ENCODE results near the gene CCR4. TPM values are rescaled to one million over a fixed set of nuclear protein-coding genes. Genes with fewer than 3 reads are reported as not detected.
A peak's percentile ranks its signal among the peaks of the same experiment; 100 is the strongest.
"Not testable (repeated sequence)": the region's sequence is repeated elsewhere in the genome, so short reads cannot be mapped to it uniquely, and the experiment has no call there.

The CCR4 gene
- total RNA-seq, 1 experiment from 2014 or later: not detected

GRCh38 chr3:32945136-32945535 is 6.3 kb upstream of the CCR4 start:
- no peaks in the 10 kb centered on the region for H3K9me3 ChIP-seq (replicated peaks)
- no peaks in the 10 kb centered on the region for H3K27me3 ChIP-seq
- no peaks in the 10 kb centered on the region for H3K36me3 ChIP-seq
- no peak overlapping the region for H3K4me3 ChIP-seq
- no peak overlapping the region for H3K27ac ChIP-seq
- H3K4me1 ChIP-seq: no peaks in the 10 kb centered on the region
- no peak for DNase-seq

GRCh38 chr3:32945598-32945997 is 5.8 kb upstream of the CCR4 start:
- not testable (repeated sequence) for DNase-seq; H3K4me1 ChIP-seq; H3K36me3 ChIP-seq; H3K27me3 ChIP-seq; H3K4me3 ChIP-seq; H3K9me3 ChIP-seq (replicated peaks); H3K27ac ChIP-seq

GRCh38 chr3:32946973-32947788 is 4.3 kb upstream of the CCR4 start:
- Histone ChIP-seq H3K9me3 (replicated peaks) (no peaks in the 10 kb centered on the region), H3K36me3 (no peaks in the 10 kb centered on the region), H3K4me1 (no peaks in the 10 kb centered on the region), H3K4me3 (no peak overlapping the region), H3K27me3 (no peaks in the 10 kb centered on the region), H3K27ac (no peak overlapping the region)
- DNase-seq: no peak

GRCh38 chr3:32947789-32948238 is 3.6 kb upstream of the CCR4 start:
- peak; percentile 78 to 90 for DNase-seq

GRCh38 chr3:32948625-32949445 is 2.6 kb upstream of the CCR4 start:
- DNase-seq: no peak
- H3K27me3 ChIP-seq: no peaks in the 10 kb centered on the region
- H3K27ac ChIP-seq: no peak overlapping the region
- H3K4me3 ChIP-seq: no peak overlapping the region
- H3K4me1 ChIP-seq: no peaks in the 10 kb centered on the region
- no peaks in the 10 kb centered on the region for H3K36me3 ChIP-seq
- H3K9me3 ChIP-seq (replicated peaks): no peaks in the 10 kb centered on the region

More at GRCh38 chr3:32947789-32948238, 3.6 kb upstream of the CCR4 start:
- Histone ChIP-seq H3K9me3 (replicated peaks) (no peaks in the 10 kb centered on the region), H3K27me3 (no peaks in the 10 kb centered on the region), H3K36me3 (no peaks in the 10 kb centered on the region), H3K27ac (no peak overlapping the region), H3K4me3 (no peak overlapping the region), H3K4me1 (no peaks in the 10 kb centered on the region)

GRCh38 chr3:32950516-32950915 is 928 bp upstream of the CCR4 start:
- no peaks in the 10 kb centered on the region for H3K4me1 ChIP-seq
- no peak overlapping the region for H3K27ac ChIP-seq
- no peak overlapping the region for H3K4me3 ChIP-seq
- DNase-seq: no peak
- H3K27me3 ChIP-seq: no peaks in the 10 kb centered on the region
- H3K36me3 ChIP-seq: no peaks in the 10 kb centered on the region
- no peaks in the 10 kb centered on the region for H3K9me3 ChIP-seq (replicated peaks)

- no peak overlapping the region for H3K4me3 ChIP-seq
- no peaks in the 10 kb centered on the region for H3K9me3 ChIP-seq (replicated peaks)
- H3K36me3 ChIP-seq: no peaks in the 10 kb centered on the region
- no peak overlapping the region for H3K27ac ChIP-seq
- no peak for DNase-seq
- H3K27me3 ChIP-seq: no peaks in the 10 kb centered on the region
- no peaks in the 10 kb centered on the region for H3K4me1 ChIP-seq
These were observed 1.1 kb downstream of the CCR4 start for GRCh38 chr3:32952369-32953077.

GRCh38 chr3:32954506-32954905 is 3.1 kb downstream of the CCR4 start:
- Histone ChIP-seq H3K9me3 (replicated peaks) (no peaks in the 10 kb centered on the region), H3K36me3 (no peaks in the 10 kb centered on the region), H3K27ac (no peak overlapping the region), H3K4me3 (no peak overlapping the region), H3K27me3 (no peaks in the 10 kb centered on the region), H3K4me1 (no peaks in the 10 kb centered on the region)
- no peak for DNase-seq

- Histone ChIP-seq H3K27me3 (no peaks in the 10 kb centered on the region), H3K4me1 (no peaks in the 10 kb centered on the region), H3K4me3 (no peak overlapping the region), H3K27ac (no peak overlapping the region), H3K9me3 (replicated peaks) (no peaks in the 10 kb centered on the region), H3K36me3 (no peaks in the 10 kb centered on the region)
- no peak for DNase-seq
These were observed 5.5 kb downstream of the CCR4 start for GRCh38 chr3:32956750-32957570.

GRCh38 chr3:32958509-32958908 is 7.1 kb downstream of the CCR4 start:
- no peak for DNase-seq
- no peak overlapping the region for H3K27ac ChIP-seq

GRCh38 chr3:32959371-32959770 is 7.9 kb downstream of the CCR4 start:
- peak; percentile 5 to 26 for DNase-seq
- H3K36me3 ChIP-seq: no peaks in the 10 kb centered on the region
- H3K27ac ChIP-seq: no peak overlapping the region
- H3K4me3 ChIP-seq: no peak overlapping the region
- no peaks in the 10 kb centered on the region for H3K27me3 ChIP-seq
- H3K4me1 ChIP-seq: no peaks in the 10 kb centered on the region
- no peaks in the 10 kb centered on the region for H3K9me3 ChIP-seq (replicated peaks)

More at GRCh38 chr3:32958509-32958908, 7.1 kb downstream of the CCR4 start:
- Histone ChIP-seq H3K4me3 (no peak overlapping the region), H3K9me3 (replicated peaks) (no peaks in the 10 kb centered on the region), H3K27me3 (no peaks in the 10 kb centered on the region), H3K36me3 (no peaks in the 10 kb centered on the region), H3K4me1 (no peaks in the 10 kb centered on the region)

- Histone ChIP-seq H3K9me3 (replicated peaks) (no peaks in the 10 kb centered on the region), H3K4me3 (no peak overlapping the region), H3K36me3 (no peaks in the 10 kb centered on the region), H3K4me1 (no peaks in the 10 kb centered on the region), H3K27me3 (no peaks in the 10 kb centered on the region), H3K27ac (no peak overlapping the region)
- peak in 1 of 2 experiments; percentile 32 for DNase-seq
These were observed 9.1 kb downstream of the CCR4 start for GRCh38 chr3:32960404-32961170.

- H3K36me3 ChIP-seq: no peaks in the 10 kb centered on the region
- H3K27me3 ChIP-seq: no peaks in the 10 kb centered on the region
- H3K27ac ChIP-seq: no peak overlapping the region
- DNase-seq: no peak
- H3K9me3 ChIP-seq (replicated peaks): no peaks in the 10 kb centered on the region
- no peaks in the 10 kb centered on the region for H3K4me1 ChIP-seq
- no peak overlapping the region for H3K4me3 ChIP-seq
These were observed 9.8 kb downstream of the CCR4 start for GRCh38 chr3:32961189-32961715.
